SIG-M5 treated with dmso at 0.1 percent for 504 hours (cell line): ENCODE data around the gene MYO19.
"Not testable (repeated sequence)": the region's sequence is repeated elsewhere in the genome, so short reads cannot be mapped to it uniquely, and the experiment has no call there.

Source experiments
- DNase-seq: peaks from one replicate; lab custom pipeline; 2025; ENCODE audit not compliant: unreplicated experiment; lab: John Stamatoyannopoulos, UW

The MYO19 gene

DNA sequence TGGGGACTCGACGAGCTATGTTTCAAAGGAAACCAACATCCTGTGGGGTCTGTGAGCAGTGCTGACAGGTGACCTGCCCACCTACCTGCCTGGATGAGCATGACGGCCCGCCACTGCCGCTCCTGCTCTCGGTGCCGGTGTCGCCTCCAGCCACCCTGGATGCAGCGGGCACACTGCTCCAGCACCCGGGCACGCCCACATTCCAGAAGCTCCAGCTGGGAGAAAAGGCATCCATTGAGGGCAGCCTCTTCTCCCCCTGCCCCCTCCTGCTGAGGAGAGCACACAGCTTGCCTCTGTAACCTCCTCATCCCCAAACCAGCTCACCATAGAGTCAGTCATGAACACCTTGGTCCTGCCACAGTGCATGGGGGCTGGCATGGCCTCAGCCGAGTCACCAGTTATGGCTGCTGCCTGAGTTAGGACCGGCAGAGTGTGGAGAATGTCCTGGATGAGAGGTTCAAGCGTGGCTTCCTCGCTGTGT lies 33.9 kb downstream of the MYO19 start:
- no peak for DNase-seq

DNA sequence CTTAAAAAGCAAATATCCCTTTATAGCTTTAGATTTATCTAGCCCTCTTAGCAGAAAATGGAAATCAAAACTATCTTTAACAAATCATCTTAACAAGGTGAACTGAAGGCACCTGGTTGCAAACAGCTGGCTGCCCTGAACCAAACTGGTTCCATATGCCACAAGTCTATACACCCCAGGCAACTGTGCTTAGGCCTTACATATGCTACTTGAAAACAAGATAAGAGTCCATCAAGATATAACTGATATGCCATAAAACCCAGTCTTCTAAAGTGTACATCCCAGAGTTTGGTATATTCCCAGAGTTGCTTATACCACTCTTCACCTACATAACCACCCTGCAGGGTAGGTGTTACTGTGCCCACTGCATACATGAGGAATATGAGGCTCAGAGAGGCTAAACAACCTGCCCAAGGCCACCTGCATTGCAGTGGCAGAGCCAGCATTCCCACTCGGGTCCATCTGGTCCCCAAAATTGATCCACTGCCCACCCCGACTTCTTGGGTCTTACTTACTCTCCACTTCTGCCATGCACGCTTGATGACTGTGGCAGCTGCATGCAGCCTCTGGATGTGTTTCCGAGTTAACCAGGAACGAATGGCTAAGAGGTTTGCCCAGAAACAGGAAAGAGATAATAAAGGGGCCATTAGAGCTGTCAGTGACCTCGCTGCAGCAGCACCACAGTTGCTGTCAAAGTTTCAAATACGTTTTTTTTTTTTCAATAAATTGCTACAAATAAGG lies 35.9 kb downstream of the MYO19 start:
- DNase-seq: no peak

DNA sequence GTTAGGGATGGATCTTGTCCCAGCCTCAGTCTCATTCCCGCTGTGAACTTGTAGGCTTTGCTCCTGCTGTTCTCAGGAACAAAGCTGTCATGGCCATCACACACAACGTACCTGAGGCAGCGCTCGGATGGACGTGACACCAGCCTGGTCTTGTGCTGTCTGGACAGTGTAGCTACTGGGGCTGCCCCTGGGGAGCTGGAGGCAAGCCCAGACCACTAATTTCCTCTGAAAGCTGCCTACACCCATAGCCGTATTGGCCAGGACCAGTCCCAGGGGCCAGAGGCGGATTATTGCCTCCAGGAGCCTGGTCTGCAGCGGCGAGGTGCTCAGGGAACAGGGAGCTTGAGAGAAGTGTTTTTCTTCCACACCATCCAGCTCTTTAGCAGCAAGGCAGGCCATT lies 36.5 kb downstream of the MYO19 start:
- DNase-seq: no peak

DNA sequence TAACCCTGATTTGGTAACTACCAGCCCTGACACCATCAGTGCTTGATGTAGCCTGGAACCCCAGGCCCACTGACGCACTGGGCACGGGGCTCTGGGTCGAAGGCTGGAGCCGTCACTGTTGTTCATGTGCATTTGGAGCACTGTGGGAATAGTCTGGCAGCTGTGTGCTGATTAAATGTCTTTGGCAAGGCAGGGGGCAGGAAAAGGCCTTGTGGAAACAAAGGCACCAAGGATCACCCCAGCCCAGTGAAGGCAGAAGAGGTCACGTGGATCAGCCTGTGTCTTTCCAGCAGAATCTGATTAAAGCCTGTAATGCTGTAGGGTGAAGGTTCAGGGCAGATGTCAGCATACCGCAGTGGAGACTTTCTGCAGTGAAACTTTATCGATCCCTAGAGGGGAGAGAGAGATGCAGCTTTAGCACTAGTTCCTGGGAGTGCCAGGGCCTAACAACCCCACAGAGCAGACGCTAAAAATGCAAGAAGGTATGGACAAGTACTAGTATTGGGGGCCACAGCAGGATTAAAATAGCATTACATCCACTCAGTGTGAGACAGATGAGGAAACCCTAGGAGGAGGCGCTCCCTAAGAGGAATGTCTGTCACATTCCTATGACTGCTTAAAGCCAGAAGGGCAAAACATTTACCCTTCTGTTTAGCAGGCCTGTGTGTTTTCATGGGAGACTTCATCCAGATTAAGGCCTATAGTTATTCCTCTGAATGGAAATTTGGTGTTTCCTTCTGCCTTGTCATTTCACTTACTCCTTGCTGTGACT lies 38.5 kb downstream of the MYO19 start:
- no peak for DNase-seq

DNA sequence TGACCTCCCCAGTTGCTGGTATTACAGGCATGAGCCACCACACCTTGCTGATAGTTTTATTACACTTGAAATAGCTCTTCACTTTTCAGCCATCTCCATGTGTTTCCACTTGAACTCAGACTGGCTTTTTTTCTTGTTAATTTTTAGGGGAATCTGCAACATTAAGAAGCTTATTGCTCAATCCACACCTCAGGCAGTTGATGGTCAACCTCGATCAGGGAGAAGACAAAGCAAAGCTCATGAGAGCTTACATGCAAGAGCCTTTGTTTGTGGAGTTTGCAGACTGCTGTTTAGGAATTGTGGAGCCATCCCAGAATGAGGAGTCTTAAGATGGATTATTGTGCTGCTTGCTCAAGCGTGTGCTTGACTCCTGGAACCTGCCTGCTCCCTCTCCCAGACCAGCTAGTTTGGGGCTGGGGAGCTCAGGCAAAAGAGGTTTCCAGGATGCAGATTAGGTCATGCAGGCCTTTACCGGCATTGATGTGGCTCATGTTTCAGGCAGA lies 39.5 kb downstream of the MYO19 start:
- no peak for DNase-seq

DNA sequence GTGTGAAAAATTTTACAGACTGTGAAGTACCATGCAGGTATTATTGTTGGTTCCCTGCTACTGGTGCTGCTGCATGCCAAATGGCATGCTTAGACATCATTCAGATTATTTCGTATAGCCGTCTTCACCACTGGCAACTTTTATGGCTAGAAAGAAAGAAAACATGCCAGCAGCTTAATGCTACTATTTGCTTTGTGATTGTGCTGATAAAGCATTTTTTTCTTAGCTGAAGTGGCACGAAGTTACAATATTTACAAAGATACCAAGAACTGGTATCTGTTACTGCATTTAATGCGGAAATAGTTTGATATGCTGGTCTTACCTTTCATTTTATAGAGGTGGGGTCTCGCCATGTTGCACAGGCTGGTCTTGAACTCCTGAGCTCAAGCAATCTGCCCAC lies 40.0 kb downstream of the MYO19 start:
- no peak for DNase-seq

DNA sequence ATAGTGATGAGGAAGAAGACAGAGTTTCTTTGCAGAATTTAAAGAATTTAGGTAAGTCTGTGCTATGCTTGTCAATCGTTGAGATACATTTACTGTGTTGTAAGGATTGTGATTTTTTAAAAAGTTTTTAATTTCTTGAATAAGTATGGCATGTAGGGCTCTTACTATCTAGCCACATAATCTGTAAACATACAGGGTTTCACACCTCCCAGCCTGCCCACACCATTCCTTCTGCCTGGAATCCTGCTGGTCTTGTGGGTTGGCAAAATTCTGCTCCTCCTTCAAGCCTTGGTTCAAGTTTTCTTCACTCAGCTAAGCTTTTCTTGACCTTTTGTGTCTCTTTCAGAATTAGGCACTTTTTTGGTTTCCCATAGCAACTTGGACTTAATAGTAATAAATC lies 40.7 kb downstream of the MYO19 start:
- DNase-seq: no peak

DNA sequence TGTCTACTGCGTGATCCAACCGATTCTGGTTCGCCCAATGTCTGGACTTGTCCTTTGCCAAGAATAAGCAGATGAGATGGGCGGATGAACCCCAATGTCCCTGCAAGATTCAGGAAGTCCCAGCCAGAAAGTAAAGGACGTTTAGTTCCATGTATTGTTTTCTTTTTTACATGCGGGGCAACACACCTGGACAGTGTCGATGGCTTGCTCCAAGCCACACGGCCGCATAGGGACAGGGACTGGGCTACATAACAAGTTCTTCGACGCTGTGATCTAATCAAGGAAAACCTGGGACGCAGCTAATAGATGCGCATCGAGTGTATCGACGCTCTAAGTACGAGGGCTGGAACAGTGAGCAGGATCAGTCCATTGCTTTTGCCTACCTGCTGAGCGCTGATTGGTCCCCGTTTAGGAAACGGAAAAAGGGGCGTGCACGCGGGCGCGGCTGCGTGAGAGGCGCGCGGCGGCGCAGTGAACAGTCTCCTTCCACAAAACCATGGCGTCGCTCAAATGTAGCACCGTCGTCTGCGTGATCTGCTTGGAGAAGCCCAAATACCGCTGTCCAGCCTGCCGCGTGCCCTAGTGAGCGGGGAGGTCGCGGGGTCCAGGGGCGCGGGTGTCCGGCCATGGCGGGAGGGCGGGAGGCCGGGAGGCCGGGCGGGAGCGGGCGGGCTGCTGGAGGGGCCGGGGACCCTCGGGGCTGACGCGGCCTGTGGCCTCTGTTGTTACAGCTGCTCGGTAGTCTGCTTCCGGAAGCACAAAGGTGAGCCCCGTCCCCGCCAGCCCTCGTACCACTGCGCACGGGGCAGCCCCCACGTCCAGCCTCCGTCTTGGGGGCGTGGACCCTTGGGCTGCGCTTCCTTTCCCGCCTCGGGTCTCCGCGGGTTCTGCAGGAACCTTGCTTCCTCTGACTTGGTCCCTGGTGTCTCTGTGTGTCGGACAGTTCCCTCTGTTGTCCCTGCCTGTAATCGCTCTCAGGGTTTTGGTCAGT lies 48.2 kb downstream of the MYO19 start, which contains the start of gene ZNHIT3:
ZNHIT3 (plus strand) TSS at position 478 of the 991 bp plus-strand sequence; CDS start at position 497, 19 bp downstream.
- peak; percentile 98 for DNase-seq

DNA sequence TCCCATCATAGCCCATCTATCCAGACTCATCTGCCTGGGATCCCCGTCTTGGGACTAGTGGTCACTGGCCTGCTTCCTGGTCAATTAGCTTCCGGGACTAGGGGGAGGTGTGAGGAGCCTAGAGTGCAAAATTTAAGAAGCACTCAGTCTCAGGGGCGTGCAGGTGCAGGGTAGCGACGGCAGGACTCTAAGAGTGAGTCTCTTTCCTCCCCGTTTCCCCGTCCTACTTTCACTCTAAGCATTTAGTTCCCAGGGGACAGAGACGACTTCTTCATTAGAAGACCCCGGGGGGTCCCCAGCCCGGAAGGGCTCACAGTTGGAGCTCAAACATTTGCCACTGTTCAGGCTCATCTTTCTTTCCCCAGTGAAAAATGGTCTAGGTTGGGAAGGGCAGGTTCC lies 48.9 kb downstream of the MYO19 start:
- DNase-seq: no peak

DNA sequence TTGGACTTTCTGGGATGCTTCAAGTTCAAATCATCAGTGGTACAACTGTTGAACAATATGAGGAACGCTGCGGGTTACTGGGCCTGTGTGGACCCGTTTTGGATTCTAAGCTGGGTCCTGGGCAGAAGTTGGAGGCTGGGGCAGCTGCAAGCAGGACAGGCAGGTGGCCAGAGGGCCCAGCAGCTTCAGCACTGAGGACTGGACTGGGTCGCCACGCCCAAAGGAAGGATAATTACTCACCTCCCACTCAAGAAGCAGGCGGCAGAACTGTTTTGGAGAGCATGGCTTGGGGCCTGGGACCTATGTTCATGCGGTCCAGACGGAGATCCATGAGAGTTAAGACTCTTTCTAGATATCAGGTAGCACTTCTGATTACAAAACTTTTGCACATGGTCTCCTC lies 49.6 kb downstream of the MYO19 start:
- DNase-seq: no peak

DNA sequence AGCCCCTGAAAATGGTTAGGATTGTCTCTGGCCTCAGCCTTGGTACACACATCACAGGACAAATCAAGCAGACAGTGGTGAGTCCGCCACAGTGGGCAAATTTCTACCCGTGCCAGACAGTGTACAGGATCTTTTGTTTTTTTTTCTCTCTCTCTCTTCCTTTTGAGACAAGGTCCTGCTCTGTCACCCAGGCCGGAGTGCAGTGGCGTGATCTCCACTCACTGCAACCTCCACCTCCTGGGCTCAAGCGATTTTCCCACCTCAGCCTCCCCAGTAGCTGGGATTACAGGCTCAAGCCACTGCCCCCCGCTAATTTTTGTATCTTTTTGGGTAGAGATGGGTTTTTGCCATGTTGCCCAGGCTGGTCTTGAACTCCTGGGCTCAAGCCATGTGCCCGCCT lies 50.6 kb downstream of the MYO19 start:
- not testable (repeated sequence) for DNase-seq

DNA sequence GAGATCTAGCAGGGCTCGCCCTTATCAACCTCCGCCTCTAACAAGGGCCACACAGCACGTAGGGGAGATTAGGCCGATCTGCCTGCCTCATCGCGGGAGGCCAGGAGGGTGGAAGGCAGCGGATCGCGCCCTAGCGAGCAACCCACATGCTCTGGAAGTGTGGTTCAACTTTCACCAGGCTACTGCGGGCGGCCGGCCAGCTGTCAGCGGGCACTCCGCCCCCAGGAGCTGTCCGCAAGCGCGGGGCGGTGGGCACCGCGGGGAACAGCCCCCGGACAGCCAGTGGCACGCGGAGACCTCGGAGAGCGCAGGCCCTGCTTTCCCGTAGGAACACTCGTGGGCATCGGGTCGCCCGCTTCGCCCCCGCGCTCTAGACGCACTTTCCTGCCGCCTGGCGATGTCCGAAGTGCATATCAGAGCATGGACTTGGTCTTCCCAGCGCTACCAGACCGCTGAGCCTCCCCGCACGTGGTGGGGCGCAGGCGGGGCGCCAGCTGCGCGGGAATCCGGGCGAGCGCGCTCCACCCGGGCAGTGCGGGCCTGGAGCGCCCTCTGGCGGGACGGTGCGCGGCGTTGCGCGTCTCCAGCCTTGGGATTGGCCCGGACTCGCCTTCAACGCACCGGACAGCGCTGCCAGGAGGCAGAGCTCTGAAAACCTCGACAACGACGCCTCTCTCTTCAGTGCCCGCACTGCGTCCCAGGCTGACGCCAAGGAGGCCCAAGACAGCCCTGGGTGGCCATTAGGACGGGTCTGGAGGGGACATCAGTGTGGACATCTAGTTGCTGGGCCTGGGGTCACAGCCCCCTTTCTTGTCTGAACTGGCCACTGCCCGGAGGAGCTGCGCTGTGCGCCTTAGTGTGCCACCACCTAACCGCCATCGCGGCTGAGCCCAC lies 51.8 kb downstream of the MYO19 start:
- DNase-seq: peak; percentile 47

DNA sequence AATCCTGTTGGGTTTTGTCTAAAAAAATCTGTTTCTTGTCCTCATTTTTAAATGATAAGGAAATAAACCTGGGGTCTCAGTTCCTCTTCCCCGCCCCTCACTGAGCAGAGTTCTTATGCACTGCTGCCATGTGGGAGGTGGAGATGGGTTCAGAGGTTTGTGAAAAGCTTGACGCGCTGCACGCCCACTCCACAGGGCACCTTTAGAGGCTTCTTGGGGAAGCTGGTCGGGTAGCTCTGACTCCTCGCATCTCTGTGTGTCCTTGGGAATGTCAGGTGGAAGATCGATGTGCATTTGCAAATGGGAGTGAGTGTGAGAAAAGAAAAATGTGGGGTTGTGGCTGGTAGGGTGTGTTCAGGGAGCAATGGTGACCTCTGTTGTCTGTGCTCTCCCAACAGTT lies 52.8 kb downstream of the MYO19 start:
- no peak for DNase-seq

DNA sequence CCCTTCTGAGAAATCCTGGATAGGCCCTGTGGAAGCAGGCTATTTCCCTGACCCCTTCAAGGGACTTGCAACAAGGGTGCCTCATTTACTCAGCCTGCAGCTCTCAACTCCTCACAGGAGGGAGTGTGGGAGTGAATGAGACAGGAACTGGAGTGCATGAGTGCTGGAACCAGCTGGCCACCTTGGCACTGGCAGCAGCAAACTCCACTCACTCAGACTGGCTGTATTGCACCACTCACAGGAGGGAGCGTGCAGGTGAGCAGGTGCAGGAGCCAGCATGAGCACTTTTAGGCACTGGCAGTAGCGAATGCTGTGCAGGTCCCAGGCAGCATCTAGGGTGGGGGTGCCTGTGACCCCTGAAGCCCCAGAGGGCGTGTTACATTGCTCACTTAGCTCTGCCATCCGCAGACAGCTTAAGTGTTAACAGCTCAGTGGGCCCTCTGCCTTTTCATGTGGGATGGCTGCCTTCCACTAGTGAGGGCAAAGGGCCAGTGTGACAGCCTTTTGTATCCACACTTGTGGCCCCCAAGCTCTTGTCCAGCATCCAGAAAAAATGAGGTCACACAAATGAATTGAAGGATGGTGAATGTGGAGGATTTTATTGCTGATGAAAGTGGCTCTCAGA lies 59.2 kb downstream of the MYO19 start:
- no peak for DNase-seq

DNA sequence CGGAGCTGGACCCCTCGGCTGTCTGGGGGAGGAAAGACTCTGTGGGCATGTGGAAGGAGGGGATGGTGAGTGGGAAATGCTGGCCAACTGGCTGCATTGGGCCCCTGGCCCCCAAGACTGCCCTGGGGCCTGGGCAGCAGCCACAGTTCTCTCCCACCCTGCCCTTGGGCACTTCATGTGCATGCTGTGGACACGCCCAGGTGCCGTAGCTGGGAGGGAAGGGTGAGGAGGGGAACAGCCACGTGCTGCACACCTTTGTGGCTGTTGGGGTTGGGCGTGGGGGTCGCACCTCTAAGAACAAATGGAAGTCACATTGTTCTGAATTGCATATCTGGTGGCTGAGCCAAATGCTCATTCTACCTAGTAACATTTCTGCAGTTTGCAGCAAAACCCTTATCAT lies 60.1 kb downstream of the MYO19 start:
- no peak for DNase-seq

DNA sequence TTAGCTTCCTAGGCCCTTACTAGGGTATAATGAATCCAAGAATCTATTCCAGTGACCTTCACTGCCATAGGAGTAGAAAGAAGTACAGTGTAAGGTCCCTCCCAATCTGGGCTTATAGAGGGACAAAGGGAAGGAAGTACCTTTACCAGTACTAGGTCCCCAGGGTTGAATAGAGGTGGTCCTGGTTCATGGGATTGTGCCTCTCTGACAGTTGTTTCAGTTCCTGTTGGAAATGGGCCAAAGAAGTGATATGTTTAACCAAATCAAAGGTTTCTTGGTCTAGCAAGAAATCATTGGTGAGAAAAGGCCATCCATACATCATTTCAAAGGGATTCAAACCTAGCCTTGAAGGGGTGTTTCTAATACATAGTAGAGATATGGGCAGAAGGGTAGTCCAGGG lies 64.2 kb downstream of the MYO19 start:
- no peak for DNase-seq

DNA sequence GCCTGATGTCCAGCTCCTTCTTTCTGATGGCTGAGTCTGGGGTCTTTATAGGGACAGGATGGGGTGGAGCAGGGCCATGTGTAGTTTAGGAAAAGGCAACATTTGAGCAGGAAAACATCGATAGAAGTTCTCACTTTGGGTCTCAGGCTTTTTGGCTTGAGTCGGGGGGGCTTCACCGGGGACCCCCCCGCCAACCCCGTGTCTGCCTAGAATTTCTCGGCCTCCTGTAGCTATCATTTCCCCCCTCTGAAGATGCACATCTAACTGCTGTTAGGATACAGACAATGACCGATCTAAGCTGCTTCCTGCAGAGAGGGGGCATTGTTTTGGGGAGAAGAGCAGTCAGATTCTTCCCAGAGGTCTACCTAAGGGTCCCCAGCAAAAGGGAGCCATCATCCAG lies 64.9 kb downstream of the MYO19 start:
- no peak for DNase-seq

DNA sequence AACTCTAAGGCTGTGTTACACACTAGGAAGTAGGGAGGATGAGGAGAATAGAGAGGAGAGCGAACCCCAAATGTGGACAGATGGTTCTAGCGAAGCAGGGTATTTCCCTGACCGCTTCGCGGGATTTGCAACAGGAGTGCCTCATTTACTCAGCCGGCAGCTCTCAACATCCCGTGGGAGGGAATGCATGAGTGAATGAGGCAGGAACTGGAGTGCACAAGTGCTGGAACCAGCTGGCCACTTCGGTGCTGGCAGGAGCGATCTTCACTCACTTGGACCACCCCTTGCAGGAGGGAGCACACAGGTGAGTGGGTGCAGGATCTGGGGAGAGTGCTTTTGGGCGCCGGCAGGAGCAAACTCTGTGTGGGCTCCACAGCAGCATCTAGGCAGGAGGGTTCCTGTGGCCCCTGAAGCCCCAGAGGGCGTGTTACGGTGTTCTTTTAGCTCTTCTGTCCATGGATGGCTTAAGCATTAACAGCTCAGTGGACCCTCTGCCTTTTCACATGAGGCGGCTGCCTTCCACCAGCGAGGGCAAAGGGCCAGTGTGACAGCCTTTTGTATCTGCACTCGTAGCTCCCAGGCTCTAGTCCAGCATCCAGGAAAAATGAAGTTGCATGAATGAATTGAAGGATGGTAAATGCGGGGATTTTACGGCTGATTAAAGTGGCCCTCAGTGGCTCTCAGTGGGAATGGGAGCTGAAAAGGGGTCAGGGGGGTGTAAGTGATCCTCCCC lies 65.6 kb downstream of the MYO19 start:
- DNase-seq: no peak

DNA sequence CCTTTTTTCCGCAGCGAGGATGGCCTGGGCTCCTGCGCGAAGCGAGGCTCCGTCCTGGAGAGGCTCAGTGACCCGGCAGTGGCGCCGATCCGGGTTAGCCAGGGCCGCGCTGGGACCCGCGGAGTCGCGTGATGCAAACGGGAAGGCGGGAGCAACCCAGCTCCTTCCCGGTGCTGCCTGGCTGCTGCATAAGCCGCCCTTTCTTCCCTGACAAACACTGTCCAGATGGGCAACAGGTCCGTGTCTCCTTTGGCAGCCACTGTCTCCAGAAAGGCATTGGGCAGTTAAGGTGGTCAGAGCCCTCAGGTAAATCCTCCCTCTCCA lies 69.9 kb downstream of the MYO19 start:
- no peak for DNase-seq
